Nephron progenitor cell (in vitro differentiated cells): Measurements from ENCODE around the gene SOX18.

Experiments used
- DNase-seq: peaks from one replicate; pipeline ENCODE4 v3.0.0; 2021
- H3K27ac Mint-ChIP-seq: 2 replicates; pipeline ENCODE4 v1.8.0; 2021; ENCODE audit warnings: mild to moderate bottlenecking, moderate library complexity, mixed read lengths
- H3K27me3 Mint-ChIP-seq: 2 replicates; pipeline ENCODE4 v1.8.0; 2021; ENCODE audit warnings: mild to moderate bottlenecking, low read depth, mixed read lengths; ENCODE audit not compliant: poor library complexity
- H3K36me3 Mint-ChIP-seq: 2 replicates; pipeline ENCODE4 v1.8.0; 2021; ENCODE audit warnings: low read depth, mixed read lengths
- H3K4me1 Mint-ChIP-seq: 2 replicates; pipeline ENCODE4 v1.8.0; 2021; ENCODE audit warnings: mixed read lengths
- H3K4me3 Mint-ChIP-seq: 2 replicates; pipeline ENCODE4 v1.8.0; 2021; ENCODE audit warnings: mild to moderate bottlenecking, moderate library complexity, mixed read lengths
- H3K9me3 Mint-ChIP-seq: 2 replicates; pipeline ENCODE4 v1.8.0; 2021; ENCODE audit warnings: mild to moderate bottlenecking, moderate library complexity, mixed read lengths
- CTCF ChIP-seq: fragments of 200-600 bp; sonication (generic); IDR thresholded peaks from 2 replicates; pipeline ENCODE4 v1.5.0; 2021; ENCODE audit warnings: antibody characterized with exemption

Gene SOX18

GRCh38 chr20:64082126-64082731, 32.8 kb upstream of the SOX18 start:
- no peak for TF ChIP-seq CTCF
- Mint-ChIP-seq H3K4me1 (peaks cover 39% of the 10 kb centered on the region), H3K27me3 (peaks cover 58% of the 10 kb centered on the region), H3K36me3 (no peaks in the 10 kb centered on the region), H3K27ac (no peak overlapping the region), H3K4me3 (peak overlapping the region; percentile 49), H3K9me3 (peaks cover 6% of the 10 kb centered on the region)
- DNase-seq: peak; percentile 41

- no peak for TF ChIP-seq CTCF
- H3K4me3 Mint-ChIP-seq: peak overlapping the region; percentile 65
- peaks cover 3% of the 10 kb centered on the region for H3K9me3 Mint-ChIP-seq
- no peak for DNase-seq
- H3K27me3 Mint-ChIP-seq: peaks cover 54% of the 10 kb centered on the region
- peaks cover 39% of the 10 kb centered on the region for H3K4me1 Mint-ChIP-seq
- no peak overlapping the region for H3K27ac Mint-ChIP-seq
- no peaks in the 10 kb centered on the region for H3K36me3 Mint-ChIP-seq
These were observed 32.2 kb upstream of the SOX18 start for GRCh38 chr20:64081624-64081964.

- no peak for TF ChIP-seq CTCF
These were observed 31.6 kb upstream of the SOX18 start for GRCh38 chr20:64080813-64081623.

GRCh38 chr20:64080013-64080812, 30.8 kb upstream of the SOX18 start, which contains the start of gene OPRL1:
TSS of gene OPRL1 (plus strand) at chr20:64080082. CDS start at chr20:64092721, 12,639 bp downstream.
- Mint-ChIP-seq H3K9me3 (no peaks in the 10 kb centered on the region), H3K4me1 (peaks cover 39% of the 10 kb centered on the region)
- TF ChIP-seq CTCF: no peak

More at GRCh38 chr20:64080813-64081623, 31.6 kb upstream of the SOX18 start:
- Mint-ChIP-seq H3K9me3 (no peaks in the 10 kb centered on the region), H3K4me3 (peak overlapping the region; percentile 82), H3K36me3 (no peaks in the 10 kb centered on the region), H3K27ac (no peak overlapping the region), H3K27me3 (peaks cover 49% of the 10 kb centered on the region), H3K4me1 (peaks cover 39% of the 10 kb centered on the region)
- DNase-seq: no peak

GRCh38 chr20:64079273-64080012, 30.0 kb upstream of the SOX18 start, which contains the start of gene RGS19:
TSS of gene RGS19 (minus strand) at chr20:64079518. CDS start at chr20:64076886, 2,632 bp downstream.
- H3K4me1 Mint-ChIP-seq: peaks cover 38% of the 10 kb centered on the region
- no peaks in the 10 kb centered on the region for H3K36me3 Mint-ChIP-seq
- peak within 1 kb of the TSS; percentile 82 for H3K4me3 Mint-ChIP-seq
- peaks cover 33% of the 10 kb centered on the region for H3K27me3 Mint-ChIP-seq
- no peaks in the 10 kb centered on the region for H3K9me3 Mint-ChIP-seq
- DNase-seq: peak; percentile 84
- peak within 1 kb of the TSS; percentile 39 for H3K27ac Mint-ChIP-seq
- TF ChIP-seq CTCF: no peak

More at GRCh38 chr20:64080013-64080812, 30.8 kb upstream of the SOX18 start, which contains the start of gene OPRL1:
- DNase-seq: no peak
- Mint-ChIP-seq H3K27ac (peak within 1 kb of the TSS; percentile 39), H3K36me3 (no peaks in the 10 kb centered on the region), H3K4me3 (peak within 1 kb of the TSS; percentile 82), H3K27me3 (peaks cover 41% of the 10 kb centered on the region)
